SK-N-SH (cell line): ENCODE measurements around the gene RRP9.

Experiments
- CTCF ChIP-seq: fragments of 200-600 bp; sonication (generic); IDR thresholded peaks from 2 replicates; pipeline ENCODE4 v1.6.1; 2017; ENCODE audit warnings: antibody characterized with exemption, mild to moderate bottlenecking, moderate library complexity
- EP300 ChIP-seq, 2 experiments: IDR thresholded peaks; 2 replicates each; pipeline versions ENCODE4 v1.4.0 to v1.6.1; 2012; ENCODE audit warnings: borderline replicate concordance in 1 of 2, low read depth in 1 of 2, low read length in 1 of 2
- GABPA ChIP-seq: IDR thresholded peaks from 2 replicates; pipeline ENCODE4 v1.4.0; 2012; ENCODE audit warnings: low read depth, mild to moderate bottlenecking
- NFIC ChIP-seq: IDR thresholded peaks from 2 replicates; pipeline ENCODE4 v1.4.0; 2012; ENCODE audit warnings: borderline replicate concordance
- NRF1 ChIP-seq: IDR thresholded peaks from 2 replicates; pipeline ENCODE4 v1.6.1; 2012; ENCODE audit warnings: low read depth, mild to moderate bottlenecking, low read length
- POLR2AphosphoS5 ChIP-seq: IDR thresholded peaks from 2 replicates; pipeline ENCODE4 v1.6.1; 2012; ENCODE audit warnings: low read depth, low read length
- REST ChIP-seq: IDR thresholded peaks from 2 replicates; pipeline ENCODE4 v1.6.1; 2012; ENCODE audit warnings: mild to moderate bottlenecking, low read depth, low read length, moderate library complexity
- SMC3 ChIP-seq: IDR thresholded peaks from 2 replicates; pipeline ENCODE4 v1.6.1; 2012; ENCODE audit warnings: low read depth, low read length, improper control_type of control experiment
- TAF1 ChIP-seq: IDR thresholded peaks from 2 replicates; pipeline ENCODE4 v1.6.1; 2012; ENCODE audit warnings: low read depth, mild to moderate bottlenecking, low read length, moderate library complexity, borderline replicate concordance
- USF1 ChIP-seq: IDR thresholded peaks from 2 replicates; pipeline ENCODE4 v1.4.0; 2012; ENCODE audit warnings: low read depth, borderline replicate concordance

- no peak for TF ChIP-seq NFIC
- TF ChIP-seq CTCF: no peak
- no peak for TF ChIP-seq NRF1
- TF ChIP-seq REST: no peak
- no peak for TF ChIP-seq POLR2AphosphoS5
- TF ChIP-seq TAF1: no peak
- no peak for TF ChIP-seq USF1
- no peak for TF ChIP-seq SMC3
- no peak for TF ChIP-seq GABPA
- TF ChIP-seq EP300 (IDR thresholded peaks at IDR 0.05; ENCODE audit: borderline replicate concordance in 1 of 2, low read depth in 1 of 2, low read length in 1 of 2): no peak
Measured at GRCh38 chr3:51954105-51954504, 12.4 kb upstream of the RRP9 start.
